Neural cell (in vitro differentiated cells): ENCODE measurements around the gene HADHB. TPM values are rescaled to one million over a fixed set of nuclear protein-coding genes. Genes with fewer than 3 reads are reported as not detected.

Experiments used
- H2AFZ ChIP-seq: fragments of 200-600, 300-800 bp; sonication (generic), shearing (Covaris generic); 2 replicates; pipeline ENCODE4 v1.6.0; 2014; ENCODE audit warnings: low read depth, mild to moderate bottlenecking, antibody characterized with exemption, low read length, moderate library complexity
- H3F3A ChIP-seq: fragments of 200-600 bp; shearing (Covaris generic); 2 replicates; pipeline ENCODE4 v1.6.1; 2016; ENCODE audit warnings: mild to moderate bottlenecking, moderate library complexity, mixed read lengths, antibody characterized with exemption, low read length; ENCODE audit not compliant: insufficient read depth, poor library complexity, severe bottlenecking
- H3K27ac ChIP-seq: fragments of 200-600, 300-800 bp; sonication (generic), shearing (Covaris generic); 2 replicates; pipeline ENCODE4 v1.5.1; 2014; ENCODE audit warnings: mild to moderate bottlenecking, low read length, moderate library complexity
- H3K27me3 ChIP-seq: fragments of 300-800, 200-600 bp; sonication (generic), shearing (Covaris generic); 2 replicates; pipeline ENCODE4 v1.6.0; 2014; ENCODE audit warnings: mild to moderate bottlenecking, low read depth, low read length, moderate library complexity; ENCODE audit not compliant: insufficient read depth
- H3K36me3 ChIP-seq: fragments of 300-800, 200-600 bp; sonication (generic), shearing (Covaris generic); 2 replicates; pipeline ENCODE4 v1.5.1; 2014; ENCODE audit warnings: mild to moderate bottlenecking, antibody characterized with exemption, low read length, moderate library complexity; ENCODE audit not compliant: insufficient read depth
- H3K4me2 ChIP-seq: fragments of 300-800, 200-600 bp; sonication (generic), shearing (Covaris generic); 2 replicates; pipeline ENCODE4 v1.6.0; 2014; ENCODE audit warnings: mild to moderate bottlenecking, low read length
- H3K4me3 ChIP-seq: fragments of 300-800, 200-600 bp; sonication (generic), shearing (Covaris generic); 2 replicates; pipeline ENCODE4 v1.5.1; 2014; ENCODE audit warnings: mild to moderate bottlenecking, low read length, moderate library complexity
- H3K79me2 ChIP-seq: fragments of 200-600 bp; shearing (Covaris generic); replicated peaks from 2 replicates; pipeline ENCODE4 v1.6.0; 2014; ENCODE audit warnings: mild to moderate bottlenecking, low read length, moderate library complexity; ENCODE audit not compliant: insufficient read depth
- H3K9ac ChIP-seq: fragments of 300-800, 200-600 bp; sonication (generic), shearing (Covaris generic); 2 replicates; pipeline ENCODE4 v1.6.1; 2016; ENCODE audit warnings: mild to moderate bottlenecking, low read length, mixed read lengths
- H3K9me2 ChIP-seq: fragments of 200-600 bp; shearing (Covaris generic); 2 replicates; pipeline ENCODE4 v1.6.1; 2016; ENCODE audit warnings: mild to moderate bottlenecking, low read length, mixed read lengths; ENCODE audit not compliant: insufficient read depth
- H3K9me3 ChIP-seq: fragments of 200-600, 300-800 bp; sonication (generic), shearing (Covaris generic); 2 replicates; pipeline ENCODE4 v1.6.1; 2016; ENCODE audit warnings: mild to moderate bottlenecking, mixed run types, low read length, moderate library complexity, mixed read lengths
- H4K20me1 ChIP-seq: fragments of 200-600 bp; shearing (Covaris generic); 2 replicates; pipeline ENCODE4 v1.6.1; 2016; ENCODE audit warnings: mild to moderate bottlenecking, mixed run types; ENCODE audit not compliant: insufficient read depth
- CTCF ChIP-seq: fragments of 450-650 bp; IDR thresholded peaks from 2 replicates; pipeline ENCODE4 v1.5.1; 2014; ENCODE audit warnings: antibody characterized with exemption, mild to moderate bottlenecking, moderate library complexity; ENCODE audit not compliant: poor library complexity, severe bottlenecking
- EP300 ChIP-seq: fragments of 450-650 bp; conservative IDR thresholded peaks from 2 replicates; pipeline ENCODE4 v1.6.1; 2014; ENCODE audit warnings: antibody characterized with exemption, mild to moderate bottlenecking, moderate library complexity; ENCODE audit not compliant: poor library complexity, severe bottlenecking
- EZH2 ChIP-seq: fragments of 200-600, 300-800 bp; shearing (Covaris generic), sonication (generic); IDR thresholded peaks from 2 replicates; pipeline ENCODE4 v1.6.1; 2014; ENCODE audit warnings: antibody characterized with exemption, low read length, borderline replicate concordance, mild to moderate bottlenecking; ENCODE audit not compliant: insufficient read depth, poor library complexity, severe bottlenecking
- MXI1 ChIP-seq: fragments of 450-650 bp; conservative IDR thresholded peaks from 2 replicates; pipeline ENCODE4 v1.6.1; 2014; ENCODE audit warnings: antibody characterized with exemption, mild to moderate bottlenecking; ENCODE audit not compliant: poor library complexity, severe bottlenecking
- POLR2AphosphoS5 ChIP-seq: IDR thresholded peaks from 2 replicates; pipeline ENCODE4 v1.6.1; 2012
- RAD21 ChIP-seq: fragments of 450-650 bp; conservative IDR thresholded peaks from 2 replicates; pipeline ENCODE4 v1.6.1; 2014; ENCODE audit warnings: antibody characterized with exemption, mild to moderate bottlenecking, moderate library complexity
- REST ChIP-seq: IDR thresholded peaks from 2 replicates; pipeline ENCODE4 v1.6.1; 2012; ENCODE audit warnings: borderline replicate concordance
- SMC3 ChIP-seq: fragments of 450-650 bp; conservative IDR thresholded peaks from 2 replicates; pipeline ENCODE4 v1.6.1; 2014; ENCODE audit warnings: antibody characterized with exemption, mild to moderate bottlenecking, moderate library complexity; ENCODE audit not compliant: poor library complexity
- TAF1 ChIP-seq: IDR thresholded peaks from 2 replicates; pipeline ENCODE4 v1.6.1; 2012; ENCODE audit warnings: low read depth
- polyA plus RNA-seq: library from polyadenylated mRNA; depleted of rRNA; stranded (reverse); fragments of >200 nt; gene quantifications from 2 replicates; pipeline ENCODE4 v1.2.3, GENCODE V29; 2014

Gene HADHB
- polyA plus RNA-seq, 1 donor from 2014 or later, result 30.5 TPM

- Histone ChIP-seq H3K79me2 (no peaks in the 10 kb centered on the region), H3K27ac (no peak overlapping the region), H3K9me2 (no peaks in the 10 kb centered on the region), H4K20me1 (no peaks in the 10 kb centered on the region), H3F3A (no peaks in the 10 kb centered on the region), H3K9me3 (no peaks in the 10 kb centered on the region), H2AFZ (no peak overlapping the region), H3K4me2 (no peak overlapping the region), H3K4me3 (no peak overlapping the region), H3K9ac (no peak overlapping the region), H3K36me3 (peaks cover 5% of the 10 kb centered on the region), H3K27me3 (no peaks in the 10 kb centered on the region)
- no peak for TF ChIP-seq TAF1
- no peak for TF ChIP-seq POLR2AphosphoS5
- TF ChIP-seq SMC3, result no peak
- TF ChIP-seq CTCF, result no peak
- no peak for TF ChIP-seq EP300
- no peak for TF ChIP-seq MXI1
- no peak for TF ChIP-seq REST
- TF ChIP-seq RAD21, result no peak
- TF ChIP-seq EZH2, result no peak
These were observed 41.7 kb upstream of the HADHB start for GRCh38 chr2:26202981-26203490.

GRCh38 chr2:26203906-26204305 lies 40.8 kb upstream of the HADHB start:
- TF ChIP-seq POLR2AphosphoS5 (no peak), EP300 (no peak), TAF1 (no peak), SMC3 (no peak), CTCF (no peak), EZH2 (no peak), RAD21 (no peak), REST (no peak), MXI1 (no peak)
- Histone ChIP-seq H3K27me3 (no peaks in the 10 kb centered on the region), H3K4me2 (no peak overlapping the region), H3K9me3 (no peaks in the 10 kb centered on the region), H3K79me2 (no peaks in the 10 kb centered on the region), H3K27ac (no peak overlapping the region), H3K9ac (no peak overlapping the region), H3K9me2 (no peaks in the 10 kb centered on the region), H3F3A (no peaks in the 10 kb centered on the region), H3K4me3 (no peak overlapping the region), H3K36me3 (peaks cover 5% of the 10 kb centered on the region), H2AFZ (no peak overlapping the region), H4K20me1 (no peaks in the 10 kb centered on the region)
